Kidney epithelial cell (primary cell): ENCODE measurements around the gene TFAP2D. TPM values are rescaled to one million over a fixed set of nuclear protein-coding genes. Genes with fewer than 3 reads are reported as not detected.
A peak's percentile ranks its signal among the peaks of the same experiment; 100 is the strongest.

ENCODE experiments used
- DNase-seq: peaks from one replicate; pipeline ENCODE4 v3.0.0-alpha.2; 2010; ENCODE audit warnings: low read depth
- H3K27me3 ChIP-seq: 2 replicates; pipeline ENCODE4 v1.6.0; 2011; ENCODE audit warnings: low read length; ENCODE audit not compliant: control insufficient read depth, insufficient read depth
- H3K36me3 ChIP-seq: 2 replicates; pipeline ENCODE4 v1.5.1; 2011; ENCODE audit warnings: low read length; ENCODE audit not compliant: control insufficient read depth, insufficient read depth
- H3K4me3 ChIP-seq: 2 replicates; pipeline ENCODE4 v1.5.1; 2011; ENCODE audit warnings: low read depth, mild to moderate bottlenecking, control low read depth, low read length
- total RNA-seq: library from RNA; depleted of rRNA; stranded (reverse); fragments of >200 nt; gene quantifications from 2 replicates; pipeline ENCODE4 v1.2.3, GENCODE V29; 2015
- TF ChIP-seq, protein P1 (sequence below): IDR thresholded peaks from 2 replicates; pipeline ENCODE4 v1.5.1; 2011; ENCODE audit warnings: mild to moderate bottlenecking, moderate library complexity, low read length, control low read depth, inconsistent platforms; ENCODE audit not compliant: insufficient read depth, poor library complexity, severe bottlenecking

The TFAP2D gene
- total RNA-seq, 1 donor from 2014 or later, result not detected

DNA sequence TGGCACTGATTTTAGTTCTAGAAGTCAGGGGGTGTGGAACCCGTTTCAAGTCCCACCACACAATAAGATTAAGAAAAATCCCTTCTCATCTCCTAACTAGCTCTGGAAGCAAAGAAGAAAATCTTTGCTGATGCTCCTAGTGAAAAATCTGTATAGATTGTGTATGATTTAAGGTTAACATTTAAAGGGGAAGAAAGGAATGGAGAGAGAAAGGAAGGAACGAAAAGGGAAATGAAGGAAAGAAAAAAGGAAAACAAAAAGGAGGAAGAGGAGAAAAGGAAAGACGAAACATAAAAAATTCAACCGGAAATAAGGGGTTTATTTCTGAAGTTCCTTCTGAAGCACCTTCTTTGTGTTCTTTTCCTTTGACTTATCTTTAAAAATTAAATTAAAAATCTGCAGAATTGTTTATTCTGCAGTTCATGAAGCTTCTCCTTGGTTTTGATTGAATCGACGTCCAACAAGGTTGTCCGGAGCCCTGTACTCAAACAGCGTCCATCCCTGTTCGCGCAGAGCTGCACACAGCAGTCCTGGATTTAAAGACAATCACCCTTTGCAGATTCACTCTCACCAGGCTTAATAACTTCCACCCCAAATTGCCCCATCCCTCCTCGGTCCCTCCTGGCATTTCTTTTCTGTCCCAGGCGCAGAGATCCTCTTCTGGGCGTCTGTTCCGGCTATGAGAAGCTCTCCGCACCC is 103.8 kb downstream of the TFAP2D start:
- TF ChIP-seq, protein P1, sequence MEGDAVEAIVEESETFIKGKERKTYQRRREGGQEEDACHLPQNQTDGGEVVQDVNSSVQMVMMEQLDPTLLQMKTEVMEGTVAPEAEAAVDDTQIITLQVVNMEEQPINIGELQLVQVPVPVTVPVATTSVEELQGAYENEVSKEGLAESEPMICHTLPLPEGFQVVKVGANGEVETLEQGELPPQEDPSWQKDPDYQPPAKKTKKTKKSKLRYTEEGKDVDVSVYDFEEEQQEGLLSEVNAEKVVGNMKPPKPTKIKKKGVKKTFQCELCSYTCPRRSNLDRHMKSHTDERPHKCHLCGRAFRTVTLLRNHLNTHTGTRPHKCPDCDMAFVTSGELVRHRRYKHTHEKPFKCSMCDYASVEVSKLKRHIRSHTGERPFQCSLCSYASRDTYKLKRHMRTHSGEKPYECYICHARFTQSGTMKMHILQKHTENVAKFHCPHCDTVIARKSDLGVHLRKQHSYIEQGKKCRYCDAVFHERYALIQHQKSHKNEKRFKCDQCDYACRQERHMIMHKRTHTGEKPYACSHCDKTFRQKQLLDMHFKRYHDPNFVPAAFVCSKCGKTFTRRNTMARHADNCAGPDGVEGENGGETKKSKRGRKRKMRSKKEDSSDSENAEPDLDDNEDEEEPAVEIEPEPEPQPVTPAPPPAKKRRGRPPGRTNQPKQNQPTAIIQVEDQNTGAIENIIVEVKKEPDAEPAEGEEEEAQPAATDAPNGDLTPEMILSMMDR, result no peak
- Histone ChIP-seq H3K4me3 (no peak overlapping the region), H3K36me3 (no peaks in the 10 kb centered on the region), H3K27me3 (peaks cover 26% of the 10 kb centered on the region)
- no peak for DNase-seq

- TF ChIP-seq, protein P1, result no peak
- H3K27me3 ChIP-seq, result peaks cover 26% of the 10 kb centered on the region
- DNase-seq, result no peak
- H3K4me3 ChIP-seq, result no peak overlapping the region
- H3K36me3 ChIP-seq, result no peaks in the 10 kb centered on the region
These were observed 104.3 kb downstream of the TFAP2D start for GRCh38 chr6:50817646-50817950.

- Histone ChIP-seq H3K4me3 (no peak overlapping the region), H3K27me3 (peaks cover 26% of the 10 kb centered on the region), H3K36me3 (no peaks in the 10 kb centered on the region)
- no peak for DNase-seq
- TF ChIP-seq, protein P1, result no peak
These were observed 104.7 kb downstream of the TFAP2D start for GRCh38 chr6:50818020-50818419.

DNA sequence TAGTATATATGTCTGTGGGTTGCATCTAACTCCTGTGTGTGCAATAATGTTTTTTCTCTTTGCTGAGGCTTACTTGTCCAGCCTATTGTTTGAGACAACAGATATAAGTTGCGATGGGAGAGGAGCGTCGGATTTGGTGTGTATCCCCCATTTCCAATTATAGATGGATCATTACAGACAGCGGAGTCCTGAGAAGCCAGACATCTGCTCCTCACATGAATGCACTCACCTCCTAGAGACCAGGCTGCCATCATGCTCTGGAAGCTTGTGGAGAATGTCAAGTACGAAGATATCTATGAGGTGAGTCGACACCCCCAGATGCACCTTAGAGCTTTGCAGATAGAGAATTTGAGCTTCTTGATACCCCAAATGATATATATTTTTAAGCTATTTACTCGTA is 105.3 kb downstream of the TFAP2D start, which contains the start of gene TFAP2B:
Gene TFAP2B (plus strand): TSS at position 199 of the 400 bp plus-strand sequence. CDS start 21 bp downstream, at position 220.
- no peaks in the 10 kb centered on the region for H3K36me3 ChIP-seq
- TF ChIP-seq, protein P1, result no peak
- H3K27me3 ChIP-seq, result peaks cover 32% of the 10 kb centered on the region
- no peak for DNase-seq
- peak within 1 kb of the TSS; percentile 52 for H3K4me3 ChIP-seq

DNA sequence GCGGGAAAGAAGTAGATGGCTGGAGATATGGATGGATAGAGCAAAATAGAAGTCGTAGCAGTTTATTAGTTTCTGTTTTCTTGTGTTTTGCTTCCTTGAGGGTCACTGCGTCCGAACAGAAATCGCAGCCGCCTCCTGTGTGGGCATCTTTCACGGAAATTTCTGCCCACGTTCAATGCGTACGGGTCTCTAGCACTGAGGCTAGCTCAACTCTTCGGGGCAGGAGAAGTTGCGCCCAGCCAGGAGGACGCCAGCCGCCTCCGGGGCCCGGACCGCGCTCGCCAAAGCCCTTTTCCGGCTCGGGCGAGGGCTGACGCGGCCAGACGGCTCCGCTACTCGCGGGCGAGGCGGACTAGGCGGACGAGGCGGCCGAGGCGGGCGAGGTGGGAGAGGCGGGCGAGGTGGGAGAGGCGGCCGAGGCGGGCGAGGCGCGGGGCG is 106.2 kb downstream of the TFAP2D start:
- no peak for DNase-seq
- Histone ChIP-seq H3K27me3 (peaks cover 32% of the 10 kb centered on the region), H3K4me3 (peak overlapping the region; percentile 52), H3K36me3 (no peaks in the 10 kb centered on the region)
- TF ChIP-seq, protein P1, result no peak
